BE2C (cell line): ENCODE data around the gene DBH.

Experiments used
- DNase-seq: peaks from one replicate; pipeline ENCODE4 v3.0.0-alpha.2; 2020
- H3K27me3 ChIP-seq: fragments of 250-450 bp; sonication (Bioruptor Pico); 2 replicates; pipeline ENCODE4 v1.5.1; 2020; ENCODE audit warnings: mild to moderate bottlenecking
- H3K36me3 ChIP-seq: fragments of 250-450 bp; sonication (Bioruptor Pico); 2 replicates; pipeline ENCODE4 v1.5.1; 2020; ENCODE audit warnings: mild to moderate bottlenecking
- H3K4me1 ChIP-seq: fragments of 250-450 bp; sonication (Bioruptor Pico); 2 replicates; pipeline ENCODE4 v1.5.1; 2020
- H3K4me3 ChIP-seq: 2 replicates; pipeline ENCODE4 v1.5.1; 2011; ENCODE audit warnings: low read depth, low read length
- H3K9me3 ChIP-seq: fragments of 250-450 bp; sonication (Bioruptor Pico); 2 replicates; pipeline ENCODE4 v1.5.1; 2020
- TF ChIP-seq, protein P1 (sequence below): IDR thresholded peaks from 2 replicates; pipeline ENCODE4 v1.5.1; 2012; ENCODE audit warnings: mild to moderate bottlenecking, low read depth, low read length

The DBH gene

GRCh38 chr9:133591116-133591910 lies 44.9 kb upstream of the DBH start:
- Histone ChIP-seq H3K4me3 (no peak overlapping the region), H3K4me1 (peaks cover 11% of the 10 kb centered on the region), H3K36me3 (peaks cover 11% of the 10 kb centered on the region; the same call in 1 of the 2 replicates), H3K27me3 (no peaks in the 10 kb centered on the region), H3K9me3 (no peaks in the 10 kb centered on the region)
- TF ChIP-seq, protein P1, sequence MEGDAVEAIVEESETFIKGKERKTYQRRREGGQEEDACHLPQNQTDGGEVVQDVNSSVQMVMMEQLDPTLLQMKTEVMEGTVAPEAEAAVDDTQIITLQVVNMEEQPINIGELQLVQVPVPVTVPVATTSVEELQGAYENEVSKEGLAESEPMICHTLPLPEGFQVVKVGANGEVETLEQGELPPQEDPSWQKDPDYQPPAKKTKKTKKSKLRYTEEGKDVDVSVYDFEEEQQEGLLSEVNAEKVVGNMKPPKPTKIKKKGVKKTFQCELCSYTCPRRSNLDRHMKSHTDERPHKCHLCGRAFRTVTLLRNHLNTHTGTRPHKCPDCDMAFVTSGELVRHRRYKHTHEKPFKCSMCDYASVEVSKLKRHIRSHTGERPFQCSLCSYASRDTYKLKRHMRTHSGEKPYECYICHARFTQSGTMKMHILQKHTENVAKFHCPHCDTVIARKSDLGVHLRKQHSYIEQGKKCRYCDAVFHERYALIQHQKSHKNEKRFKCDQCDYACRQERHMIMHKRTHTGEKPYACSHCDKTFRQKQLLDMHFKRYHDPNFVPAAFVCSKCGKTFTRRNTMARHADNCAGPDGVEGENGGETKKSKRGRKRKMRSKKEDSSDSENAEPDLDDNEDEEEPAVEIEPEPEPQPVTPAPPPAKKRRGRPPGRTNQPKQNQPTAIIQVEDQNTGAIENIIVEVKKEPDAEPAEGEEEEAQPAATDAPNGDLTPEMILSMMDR, result no peak
- DNase-seq, result no peak

DNA sequence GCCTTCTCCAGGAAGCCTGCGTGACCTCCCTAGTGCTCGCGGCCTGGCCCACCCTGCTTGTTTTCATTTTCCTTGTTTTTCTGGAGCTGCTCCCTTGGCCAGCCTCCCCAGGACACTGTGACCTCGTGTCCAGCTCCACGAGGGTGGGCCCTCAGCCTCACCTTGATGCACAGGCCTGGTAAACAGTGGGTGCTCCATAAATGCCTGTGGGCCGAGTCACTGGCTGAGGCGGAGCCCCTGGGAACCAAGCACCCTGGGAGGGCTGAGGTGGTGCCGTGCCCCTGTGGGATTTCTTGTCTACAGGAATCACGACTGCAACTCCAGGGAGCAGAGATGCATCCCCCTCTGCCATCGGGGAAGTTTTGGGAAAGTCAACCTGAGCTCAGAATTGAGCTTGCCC lies 44.2 kb upstream of the DBH start:
- Histone ChIP-seq H3K36me3 (peaks cover 17% of the 10 kb centered on the region; the same call in 1 of the 2 replicates), H3K4me1 (peaks cover 4% of the 10 kb centered on the region), H3K4me3 (no peak overlapping the region), H3K27me3 (no peaks in the 10 kb centered on the region), H3K9me3 (no peaks in the 10 kb centered on the region)
- TF ChIP-seq, protein P1, result no peak
- DNase-seq, result no peak

GRCh38 chr9:133592731-133593409 lies 43.3 kb upstream of the DBH start:
- peaks cover 22% of the 10 kb centered on the region for H3K36me3 ChIP-seq
- no peak overlapping the region for H3K4me3 ChIP-seq
- H3K27me3 ChIP-seq, result no peaks in the 10 kb centered on the region
- TF ChIP-seq, protein P1, result peak; percentile 53
- peaks cover 2% of the 10 kb centered on the region; the same call in 1 of the 2 replicates for H3K9me3 ChIP-seq
- no peaks in the 10 kb centered on the region; the same call in 1 of the 2 replicates for H3K4me1 ChIP-seq
- DNase-seq, result no peak

DNA sequence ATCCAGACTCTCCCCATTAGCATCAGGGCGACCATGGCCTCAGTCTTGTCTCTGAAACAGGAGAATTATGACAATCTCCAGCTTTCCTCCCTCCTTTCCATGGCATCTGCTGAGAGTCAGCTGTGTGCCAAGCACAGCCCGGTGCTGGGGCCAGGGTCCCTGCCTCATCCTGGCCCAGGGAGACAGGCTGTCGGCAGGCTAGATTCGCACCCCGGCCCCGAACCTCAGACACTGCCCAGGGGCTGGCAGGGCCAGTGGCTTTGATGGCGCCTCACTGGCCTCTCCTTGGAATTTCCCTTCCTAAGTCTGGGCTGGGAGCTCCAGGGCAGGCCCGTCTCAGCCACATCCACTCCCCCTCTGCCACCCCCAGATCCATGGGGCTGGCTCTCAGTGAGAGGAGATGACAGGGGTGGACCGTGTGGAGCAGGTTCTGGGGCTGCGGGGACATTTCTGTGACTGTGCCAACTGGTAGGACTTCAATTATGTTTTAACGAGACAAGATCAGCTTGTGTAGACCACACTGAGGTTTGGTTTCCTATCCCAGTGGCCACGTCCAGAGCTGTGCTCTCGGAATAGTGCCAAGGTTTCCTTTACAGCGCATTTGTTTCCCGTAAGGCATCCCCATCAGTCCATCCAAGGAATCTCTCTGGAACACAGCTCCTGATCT lies 42.4 kb upstream of the DBH start:
- no peak for DNase-seq
- Histone ChIP-seq H3K36me3 (peaks cover 25% of the 10 kb centered on the region), H3K9me3 (peaks cover 4% of the 10 kb centered on the region; the same call in 1 of the 2 replicates), H3K4me3 (no peak overlapping the region), H3K4me1 (no peaks in the 10 kb centered on the region; the same call in 1 of the 2 replicates), H3K27me3 (no peaks in the 10 kb centered on the region)
- TF ChIP-seq, protein P1, result no peak

DNA sequence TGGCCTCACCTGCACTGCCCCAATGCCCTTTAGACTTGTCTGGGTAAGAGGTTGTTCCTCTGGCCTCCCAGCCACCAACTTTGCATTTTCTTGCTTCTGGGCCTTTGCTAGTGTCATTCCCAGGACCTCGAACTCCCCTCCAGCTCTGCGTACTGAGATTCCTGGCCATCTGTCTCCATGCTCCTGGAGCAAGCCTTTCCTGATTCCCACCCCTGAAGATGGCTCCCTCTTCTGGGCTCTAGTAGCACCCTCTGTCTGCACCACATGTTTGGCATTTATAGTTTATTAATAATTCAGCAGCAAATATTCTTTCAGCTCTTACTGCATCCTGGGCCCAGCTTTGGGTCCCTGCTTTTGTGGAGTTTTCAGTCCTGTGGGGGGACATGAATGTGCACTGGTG lies 41.9 kb upstream of the DBH start:
- TF ChIP-seq, protein P1, result no peak; the same call in 1 of the 2 replicates

More for the DNA sequence above, 41.9 kb upstream of the DBH start:
- Histone ChIP-seq H3K9me3 (peaks cover 4% of the 10 kb centered on the region; the same call in 1 of the 2 replicates), H3K27me3 (no peaks in the 10 kb centered on the region), H3K4me1 (no peaks in the 10 kb centered on the region; the same call in 1 of the 2 replicates), H3K36me3 (peaks cover 28% of the 10 kb centered on the region), H3K4me3 (no peak overlapping the region)
- DNase-seq, result no peak
